Measurements from ENCODE around the gene OR10D3. TPM values are rescaled to one million over a fixed set of nuclear protein-coding genes. Genes with fewer than 3 reads are reported as not detected.

The OR10D3 gene
- total RNA-seq, 4 donors from 2014 or later, result not detected

GRCh38 chr11:124170801-124171586 is 12.2 kb upstream of the OR10D3 start:
- Histone ChIP-seq H3K4me1 (no peaks in the 10 kb centered on the region), H3K27ac (no peak overlapping the region), H3K36me3 (no peaks in the 10 kb centered on the region), H3K27me3 (no peaks in the 10 kb centered on the region), H3K4me3 (no peak overlapping the region), H3K9me3 (no peaks in the 10 kb centered on the region)
- no peak for DNase-seq (ENCODE audit: low spot score in 2 of 2)
- TF ChIP-seq CTCF (IDR thresholded peaks at IDR 0.05), result no peak
- no peak for TF ChIP-seq EP300 (IDR thresholded peaks at IDR 0.05)
- TF ChIP-seq POLR2A (IDR thresholded peaks at IDR 0.05), result no peak
- WGBS, 2 donors, result 88 to 92% methylated on average over 35 to 40 of the region's 40 CpGs

- no peaks in the 10 kb centered on the region for H3K4me1 ChIP-seq
- H3K9me3 ChIP-seq, result no peaks in the 10 kb centered on the region
- WGBS, 2 donors, result 58 to 65% methylated on average over 6 of the region's 6 CpGs
- no peak for TF ChIP-seq CTCF (IDR thresholded peaks at IDR 0.05)
- TF ChIP-seq POLR2A (IDR thresholded peaks at IDR 0.05), result no peak
- no peak overlapping the region for H3K27ac ChIP-seq
- DNase-seq (ENCODE audit: low spot score in 2 of 2), result no peak
- no peaks in the 10 kb centered on the region for H3K36me3 ChIP-seq
- H3K27me3 ChIP-seq, result no peaks in the 10 kb centered on the region
- no peak overlapping the region for H3K4me3 ChIP-seq
These were observed 11.0 kb upstream of the OR10D3 start for GRCh38 chr11:124172101-124172500.

GRCh38 chr11:124172599-124172998 is 10.5 kb upstream of the OR10D3 start:
- Histone ChIP-seq H3K4me1 (no peaks in the 10 kb centered on the region), H3K36me3 (no peaks in the 10 kb centered on the region), H3K27ac (no peak overlapping the region), H3K9me3 (no peaks in the 10 kb centered on the region), H3K27me3 (no peaks in the 10 kb centered on the region), H3K4me3 (no peak overlapping the region)
- WGBS, 2 donors, result 90 to 92% methylated on average over 1 of the region's 1 CpG
- no peak for DNase-seq (ENCODE audit: low spot score in 2 of 2)
- TF ChIP-seq POLR2A (IDR thresholded peaks at IDR 0.05) (no peak), CTCF (IDR thresholded peaks at IDR 0.05) (no peak), EP300 (IDR thresholded peaks at IDR 0.05) (no peak)

- Histone ChIP-seq H3K4me3 (no peak overlapping the region), H3K27ac (no peak overlapping the region)
- 11 to 14% methylated on average over 4 of the region's 4 CpGs for WGBS, 2 donors
These were observed 9.1 kb upstream of the OR10D3 start for GRCh38 chr11:124174001-124174583.

More at GRCh38 chr11:124174001-124174583, 9.1 kb upstream of the OR10D3 start:
- no peaks in the 10 kb centered on the region for H3K27me3 ChIP-seq
- H3K9me3 ChIP-seq, result no peaks in the 10 kb centered on the region
- TF ChIP-seq POLR2A (IDR thresholded peaks at IDR 0.05), result no peak
- no peak for TF ChIP-seq EP300 (IDR thresholded peaks at IDR 0.05)
- TF ChIP-seq CTCF (IDR thresholded peaks at IDR 0.05), result no peak
- H3K36me3 ChIP-seq, result no peaks in the 10 kb centered on the region
- H3K4me1 ChIP-seq, result no peaks in the 10 kb centered on the region
- DNase-seq (ENCODE audit: low spot score in 2 of 2), result no peak

Data from tibial nerve (tissue), 4 donors.